Right lobe of liver (tissue), 4 donors: Measurements from ENCODE around the gene MORC4.

Source experiments
- CTCF ChIP-seq, 4 donors: fragments of 200-600 bp in 3 of 4; fragments of 450-650 bp in 1 of 4; IDR thresholded peaks; one replicate each; pipeline versions ENCODE4 v1.5.1 to v1.8.0; 2016 to 2022; ENCODE audit warnings: antibody characterized with exemption in 4 of 4, mild to moderate bottlenecking in 2 of 4
- POLR2A ChIP-seq: fragments of 450-650 bp; IDR thresholded peaks from one replicate; pipeline ENCODE4 v1.6.1; 2017; ENCODE audit warnings: antibody characterized with exemption, mild to moderate bottlenecking
- donor health status: DM: no; HTN: no; CAD: no.
- donor health status: DM: no; HTN: no; CAD: no.
- donor health status: DM: no; HTN: yes; CAD: no.

GRCh38 chrX:106902684-106903083 lies 97.3 kb downstream of the MORC4 start:
- TF ChIP-seq CTCF (IDR thresholded peaks at IDR 0.05), result no peak
- no peak for TF ChIP-seq POLR2A
